WERI-Rb-1 (cell line): ENCODE measurements around the gene VEGFB.

Experiments used
- DNase-seq: peaks from one replicate; pipeline ENCODE4 v3.0.0-alpha.2; 2020
- H3K27ac ChIP-seq: fragments of 250-450 bp; sonication (Bioruptor Pico); 2 replicates; pipeline ENCODE4 v1.5.1; 2020; ENCODE audit warnings: mild to moderate bottlenecking, moderate library complexity
- H3K27me3 ChIP-seq: fragments of 250-450 bp; sonication (Bioruptor Pico); 2 replicates; pipeline ENCODE4 v1.5.1; 2021; ENCODE audit warnings: mild to moderate bottlenecking, low read depth, moderate library complexity; ENCODE audit not compliant: insufficient read depth, severe bottlenecking
- H3K36me3 ChIP-seq: fragments of 250-450 bp; sonication (Bioruptor Pico); 2 replicates; pipeline ENCODE4 v1.5.1; 2020; ENCODE audit warnings: mild to moderate bottlenecking, moderate library complexity
- H3K4me3 ChIP-seq: 2 replicates; pipeline ENCODE4 v1.5.1; 2011; ENCODE audit warnings: low read depth, mild to moderate bottlenecking, control low read depth, low read length
- H3K9me3 ChIP-seq: fragments of 250-450 bp; sonication (Bioruptor Pico); 2 replicates; pipeline ENCODE4 v1.5.1; 2021; ENCODE audit warnings: mild to moderate bottlenecking, moderate library complexity; ENCODE audit not compliant: severe bottlenecking
- CTCF ChIP-seq: IDR thresholded peaks from 2 replicates; pipeline ENCODE4 v1.5.1; 2011; ENCODE audit warnings: low read depth, mild to moderate bottlenecking, control low read depth, inconsistent platforms, low read length

The VEGFB gene

GRCh38 chr11:64224151-64224890 is 10.1 kb upstream of the VEGFB start:
- no peaks in the 10 kb centered on the region for H3K27me3 ChIP-seq
- no peaks in the 10 kb centered on the region; the same call in 1 of the 2 replicates for H3K36me3 ChIP-seq
- no peak for DNase-seq
- H3K9me3 ChIP-seq: no peaks in the 10 kb centered on the region
- no peak overlapping the region for H3K4me3 ChIP-seq
- TF ChIP-seq CTCF: no peak
- no peak overlapping the region for H3K27ac ChIP-seq

- H3K9me3 ChIP-seq: no peaks in the 10 kb centered on the region
- H3K27me3 ChIP-seq: no peaks in the 10 kb centered on the region
- no peak for TF ChIP-seq CTCF
- peak overlapping the region; percentile 75 for H3K27ac ChIP-seq
- peak overlapping the region; percentile 70 for H3K4me3 ChIP-seq
- DNase-seq: no peak
- H3K36me3 ChIP-seq: no peaks in the 10 kb centered on the region; the same call in 1 of the 2 replicates
Measured at GRCh38 chr11:64224891-64225607, 9.3 kb upstream of the VEGFB start.

GRCh38 chr11:64225608-64226506 is 8.5 kb upstream of the VEGFB start, which contains the start of the genes NUDT22 and TRPT1:
Gene NUDT22 (plus strand): TSS chr11:64226274. CDS start chr11:64226653, 379 bp downstream.
Gene TRPT1 (minus strand): TSS chr11:64226186. CDS start chr11:64225860, 326 bp downstream.
- H3K4me3 ChIP-seq: peak within 1 kb of the TSS; percentile 70
- TF ChIP-seq CTCF: 0 out of 2 replicates have a peak, but pooled peaks have one; percentile 24
- H3K27me3 ChIP-seq: no peaks in the 10 kb centered on the region
- no peaks in the 10 kb centered on the region for H3K9me3 ChIP-seq
- no peaks in the 10 kb centered on the region; the same call in 1 of the 2 replicates for H3K36me3 ChIP-seq
- peak within 1 kb of the TSS; percentile 75 for H3K27ac ChIP-seq
- peak; percentile 91 for DNase-seq

GRCh38 chr11:64226507-64227051 is 7.8 kb upstream of the VEGFB start:
- H3K27ac ChIP-seq: peak overlapping the region; percentile 75
- no peaks in the 10 kb centered on the region for H3K9me3 ChIP-seq
- peak; percentile 45 for DNase-seq
- no peak for TF ChIP-seq CTCF
- no peaks in the 10 kb centered on the region for H3K27me3 ChIP-seq
- H3K36me3 ChIP-seq: no peaks in the 10 kb centered on the region; the same call in 1 of the 2 replicates
- H3K4me3 ChIP-seq: peak overlapping the region; percentile 70

GRCh38 chr11:64227405-64227956 is 6.9 kb upstream of the VEGFB start:
- TF ChIP-seq CTCF: no peak
- Histone ChIP-seq H3K27ac (no peak overlapping the region), H3K36me3 (no peaks in the 10 kb centered on the region; the same call in 1 of the 2 replicates), H3K4me3 (no peak overlapping the region), H3K27me3 (no peaks in the 10 kb centered on the region), H3K9me3 (no peaks in the 10 kb centered on the region)
- no peak for DNase-seq
